Right kidney (tissue), 1 donor: ENCODE data around the gene PHETA1.
"Not testable (repeated sequence)": the region's sequence is repeated elsewhere in the genome, so short reads cannot be mapped to it uniquely, and the experiment has no call there.

ENCODE experiments used
- DNase-seq: peaks from one replicate; pipeline ENCODE4 v3.0.0-alpha.2; 2016

The PHETA1 gene

DNA sequence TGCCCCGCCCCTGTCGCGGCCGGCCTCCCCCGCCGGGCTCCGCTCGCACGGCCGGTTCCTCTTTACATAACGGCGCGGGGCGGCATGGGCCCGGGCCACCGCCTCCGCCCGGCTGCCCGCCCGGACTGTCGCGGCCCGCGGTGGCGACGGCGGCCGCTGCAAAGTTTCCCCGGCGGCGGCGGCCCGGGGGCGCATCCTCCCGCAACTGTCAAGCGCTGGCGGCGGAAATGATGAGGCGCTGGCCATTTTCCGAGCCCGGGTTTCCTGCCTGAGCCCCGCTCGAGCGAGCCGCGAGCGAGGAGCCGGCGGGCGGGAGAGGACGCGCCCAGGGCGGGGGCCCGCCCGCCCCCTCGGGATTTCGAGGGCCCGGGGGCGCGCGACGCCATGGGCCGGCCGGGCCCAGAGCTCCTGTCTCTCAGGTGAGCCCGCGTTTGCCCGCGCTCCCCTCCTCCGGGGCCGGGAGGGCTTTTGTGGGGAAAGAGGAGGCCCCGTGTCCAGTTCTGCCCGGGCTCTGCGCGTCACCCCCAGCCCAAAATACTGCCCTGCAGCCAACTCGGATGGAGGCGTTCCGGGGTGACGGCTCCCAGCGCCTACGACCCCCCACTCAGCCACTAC lies 37.1 kb upstream of the PHETA1 start, which contains the start of gene SH2B3:
SH2B3 (plus strand) TSS at position 65 of the 615 bp plus-strand sequence. CDS start 12,223 bp downstream, outside the sequence.
- DNase-seq, result peak; percentile 66

DNA sequence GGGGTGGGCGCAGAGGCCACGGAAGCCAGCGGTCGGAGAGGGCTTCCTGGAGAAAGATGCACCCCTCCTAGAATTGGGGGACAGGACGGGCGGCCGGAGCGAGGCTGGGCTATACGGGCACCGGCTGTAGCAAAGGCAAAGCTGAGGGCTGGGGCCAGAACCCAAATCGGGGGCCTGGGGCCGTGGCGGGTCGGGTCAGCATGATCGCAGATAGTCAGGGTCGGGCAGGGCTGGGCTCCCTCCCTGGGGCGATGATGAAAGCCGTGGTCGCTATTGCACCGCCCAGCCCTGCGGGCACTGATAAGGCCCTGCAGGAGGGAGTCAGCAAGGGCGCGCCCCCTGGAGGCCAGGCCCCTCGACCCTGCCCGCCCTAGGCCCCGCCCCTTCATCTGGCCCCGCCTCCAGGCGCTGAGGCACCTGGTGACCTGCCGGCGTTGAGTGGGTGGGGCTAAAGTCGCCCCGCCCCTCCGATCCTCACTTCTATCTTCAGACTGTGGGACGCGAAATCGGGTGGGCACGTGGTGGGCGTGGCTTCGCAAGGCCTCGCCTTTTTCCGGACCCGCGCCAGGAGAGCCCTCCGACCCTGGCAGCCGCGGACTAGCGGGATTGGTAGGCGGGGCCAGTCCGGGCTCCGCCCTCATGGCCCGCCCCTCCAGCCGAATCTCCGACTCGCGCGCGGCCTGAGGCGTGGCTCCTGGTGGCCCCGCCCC lies 36.4 kb upstream of the PHETA1 start:
- peak; percentile 87 for DNase-seq

DNA sequence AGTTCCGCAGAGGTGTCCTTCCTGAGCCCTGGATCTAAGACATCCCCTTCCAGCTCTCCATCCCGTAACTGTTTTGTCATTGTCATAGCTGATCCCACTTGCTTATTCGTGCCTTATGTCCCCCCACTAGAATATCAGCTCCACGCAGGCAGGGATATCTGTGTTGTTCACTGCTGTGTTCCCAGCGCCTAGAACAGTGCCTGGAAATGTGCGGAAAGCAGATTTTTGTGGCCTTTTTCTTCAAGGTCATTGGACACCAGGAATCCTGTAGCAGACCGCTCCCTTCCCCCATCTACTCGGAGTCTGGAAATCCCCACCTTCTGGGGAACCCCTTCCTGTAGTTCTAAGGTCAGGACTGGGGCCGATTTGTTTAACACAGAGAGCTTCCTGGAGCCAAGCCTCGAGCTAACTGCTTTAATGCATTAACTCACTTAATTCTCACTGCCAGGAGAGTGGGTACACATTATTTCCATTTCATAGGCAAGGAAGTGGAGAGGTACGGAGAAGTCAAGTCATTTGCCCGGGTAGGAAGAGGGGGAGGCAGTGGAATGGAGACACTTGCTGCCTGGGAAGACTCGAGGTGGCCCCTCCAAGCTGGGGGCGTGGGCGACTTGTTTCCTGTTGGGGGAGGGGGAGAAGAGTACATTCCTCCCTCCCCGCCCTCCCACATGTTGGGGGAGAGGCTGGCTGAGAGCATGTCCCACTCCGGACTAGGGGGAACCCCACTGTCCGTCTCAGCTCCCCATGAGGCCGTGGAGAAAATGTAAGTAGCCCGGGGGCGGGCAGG lies 35.7 kb upstream of the PHETA1 start:
- peak; percentile 54 for DNase-seq

DNA sequence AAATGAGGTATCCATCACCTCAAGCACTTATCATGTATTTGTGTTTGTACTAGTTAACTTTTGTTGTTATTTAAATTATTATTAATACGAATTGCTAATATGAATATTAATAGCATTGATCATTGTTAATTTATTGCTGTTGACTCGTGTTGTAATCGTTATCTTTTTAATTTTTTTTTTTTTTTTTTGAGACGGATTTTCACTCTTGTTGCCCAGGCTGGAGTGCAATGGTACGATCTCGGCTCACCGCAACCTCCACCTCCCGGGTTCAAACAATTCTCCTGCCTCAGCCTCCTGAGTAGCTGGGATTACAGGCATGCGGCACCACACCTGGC lies 33.6 kb upstream of the PHETA1 start:
- DNase-seq, result not testable (repeated sequence)

DNA sequence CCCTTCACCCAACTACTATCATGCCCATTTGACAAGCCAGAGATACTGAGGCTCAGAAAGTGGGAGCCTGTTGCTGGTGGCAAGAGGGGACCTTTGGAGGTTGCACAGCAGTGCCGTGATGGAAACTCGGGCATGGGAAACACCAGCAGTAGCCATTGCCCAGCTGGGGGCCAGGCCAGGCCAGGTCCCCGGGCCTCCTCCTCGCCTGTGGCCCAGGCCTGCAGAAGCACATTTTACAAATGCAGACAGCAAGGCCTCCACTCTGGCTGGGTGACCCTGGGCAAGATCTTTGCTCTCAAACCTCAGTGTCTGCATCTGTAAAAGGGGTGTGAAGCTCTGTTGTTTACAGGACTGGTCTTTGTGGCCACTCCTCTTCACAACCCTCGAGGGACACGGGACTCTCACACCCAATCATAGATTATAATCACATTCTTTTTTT lies 32.3 kb upstream of the PHETA1 start:
- DNase-seq, result no peak

DNA sequence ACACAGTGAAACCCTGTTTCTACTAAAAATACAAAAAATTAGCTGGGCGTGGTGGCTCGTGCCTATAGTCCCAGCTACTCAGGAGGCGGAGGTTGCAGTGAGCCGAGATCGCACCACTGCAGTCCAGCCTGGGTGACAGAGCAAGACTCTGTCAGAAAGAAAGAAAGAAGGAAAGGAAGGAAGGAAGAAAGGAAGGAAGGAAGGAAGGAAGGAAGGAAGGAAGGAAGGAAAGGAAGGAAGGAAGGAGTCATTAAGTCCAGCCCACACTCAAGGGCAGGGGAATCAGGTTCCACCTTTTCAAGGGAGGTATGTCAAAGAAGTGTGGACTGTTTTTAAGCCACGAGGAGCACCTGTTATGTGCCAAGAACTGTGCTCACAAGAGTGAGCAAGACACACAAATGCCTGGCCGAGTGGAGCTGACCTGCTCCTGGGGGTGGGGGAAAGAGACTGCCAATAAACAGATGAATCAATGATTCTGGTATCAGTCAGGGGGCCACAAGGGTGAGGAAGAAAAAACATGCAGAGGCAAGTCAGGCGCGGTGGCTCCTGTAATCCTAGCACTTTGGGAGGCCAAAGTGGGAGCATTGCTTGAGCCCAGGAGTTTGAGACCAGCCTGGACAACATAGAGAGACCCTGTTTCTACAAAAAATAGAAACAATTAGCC lies 31.0 kb upstream of the PHETA1 start:
- not testable (repeated sequence) for DNase-seq

DNA sequence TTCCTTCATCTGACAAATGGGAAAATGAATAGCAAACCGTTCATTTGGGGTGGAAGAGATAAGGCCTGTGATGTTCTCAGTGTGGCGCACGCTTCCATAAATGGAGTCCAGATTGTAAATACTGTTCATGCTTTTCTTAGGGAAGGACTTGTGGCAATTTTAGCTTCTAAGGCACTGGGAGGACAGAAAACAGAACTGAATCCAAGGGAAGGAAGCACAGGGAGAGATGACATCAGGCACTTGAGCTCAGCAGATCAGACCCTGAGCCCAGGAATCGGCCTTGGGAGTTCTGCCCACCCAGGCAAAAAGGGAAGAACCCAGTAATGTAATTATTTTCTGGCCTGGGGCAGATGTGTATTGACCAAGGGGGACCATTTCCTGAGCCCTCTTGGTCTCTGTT lies 29.6 kb upstream of the PHETA1 start:
- DNase-seq, result no peak

DNA sequence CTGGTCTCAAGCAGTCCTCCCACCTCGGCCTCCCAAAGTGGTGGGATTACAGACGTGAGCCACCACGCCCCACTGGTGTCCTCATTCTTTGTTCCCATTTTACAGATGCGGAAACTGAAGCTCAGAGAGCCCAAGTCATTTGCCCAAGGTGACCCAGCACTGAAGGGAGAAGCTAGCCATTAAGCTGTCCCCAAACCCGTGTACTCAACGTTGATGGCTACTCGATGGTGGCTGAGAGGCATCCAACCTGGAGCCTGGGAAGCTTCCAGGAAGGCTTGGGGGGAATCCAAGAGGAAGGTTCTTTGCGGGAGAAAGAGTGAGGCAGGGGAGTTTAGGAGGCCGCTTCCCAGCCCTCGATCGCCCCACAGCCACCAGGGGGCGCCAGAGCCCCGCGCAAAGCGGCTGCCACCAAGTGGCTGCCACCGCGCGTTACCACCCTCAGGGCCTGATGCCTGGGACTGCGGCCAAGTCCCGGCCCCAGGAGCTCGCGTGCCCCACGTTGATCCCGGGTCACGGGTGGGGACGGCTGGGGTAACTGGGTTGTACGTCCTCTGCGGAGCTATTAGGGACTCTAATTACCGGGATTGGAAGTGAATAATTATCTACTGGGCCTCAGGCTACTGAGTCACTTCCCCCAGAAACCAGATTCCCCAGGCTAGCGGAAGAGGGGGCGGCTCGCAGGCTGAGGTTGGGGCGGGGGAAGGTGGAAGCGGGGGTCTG lies 28.0 kb upstream of the PHETA1 start:
- peak; percentile 79 for DNase-seq

DNA sequence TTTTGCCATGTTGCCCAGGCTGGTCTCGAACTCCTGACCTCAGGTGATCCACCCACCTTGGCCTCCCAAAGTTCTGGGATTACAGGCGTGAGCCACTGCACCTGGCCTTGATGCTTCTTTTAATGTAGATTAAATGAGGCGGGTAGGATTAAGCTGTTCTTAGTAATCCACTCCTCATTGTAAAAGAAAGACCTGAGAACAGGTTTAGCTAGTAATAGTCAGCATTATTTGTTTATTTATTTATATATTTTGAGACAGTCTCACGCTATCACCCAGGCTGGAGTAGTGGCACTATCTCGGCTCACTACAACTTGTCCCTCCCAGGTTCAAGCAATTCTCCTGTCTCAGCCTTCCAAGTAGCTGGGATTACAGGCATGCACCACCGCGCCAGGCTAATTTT lies 27.4 kb upstream of the PHETA1 start:
- not testable (repeated sequence) for DNase-seq

DNA sequence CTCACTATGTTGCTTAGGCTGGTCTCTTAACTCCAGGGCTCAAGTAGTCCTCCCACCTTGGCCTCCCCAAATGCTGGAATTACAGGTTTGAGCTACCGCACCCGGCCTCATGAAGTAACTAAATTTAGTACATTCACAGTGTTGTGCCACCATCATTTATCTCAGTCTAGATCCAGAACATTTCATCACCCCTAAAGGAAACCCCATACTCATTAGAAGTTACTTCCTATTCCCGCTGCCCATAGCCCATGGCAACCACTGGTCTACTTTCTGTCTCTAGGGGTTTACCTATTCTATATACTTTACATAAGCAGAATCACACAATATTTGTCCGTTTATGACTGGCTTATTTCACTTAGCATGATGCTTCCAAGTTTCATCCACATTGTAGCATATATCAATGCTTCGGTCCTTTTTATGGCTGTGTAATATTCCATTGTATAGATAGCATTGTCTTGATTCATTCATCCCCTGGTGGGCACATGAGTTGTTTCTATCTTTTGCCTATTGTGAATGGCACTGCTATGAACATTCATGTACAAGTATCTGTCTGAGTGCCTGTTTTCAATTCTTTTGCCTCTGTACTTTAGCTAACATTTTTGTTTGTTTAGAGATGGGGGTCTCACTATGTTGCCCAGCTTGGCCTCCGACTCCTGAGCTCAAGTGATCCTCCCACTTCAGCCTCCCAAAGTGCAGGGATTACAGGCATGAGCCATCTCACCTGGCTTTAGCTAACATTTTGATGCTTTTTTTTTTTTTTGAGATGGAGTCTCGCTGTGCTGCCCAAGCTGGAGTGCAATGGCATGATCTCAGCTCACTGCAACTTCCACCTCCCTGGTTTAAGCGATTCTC lies 26.7 kb upstream of the PHETA1 start:
- DNase-seq, result no peak

DNA sequence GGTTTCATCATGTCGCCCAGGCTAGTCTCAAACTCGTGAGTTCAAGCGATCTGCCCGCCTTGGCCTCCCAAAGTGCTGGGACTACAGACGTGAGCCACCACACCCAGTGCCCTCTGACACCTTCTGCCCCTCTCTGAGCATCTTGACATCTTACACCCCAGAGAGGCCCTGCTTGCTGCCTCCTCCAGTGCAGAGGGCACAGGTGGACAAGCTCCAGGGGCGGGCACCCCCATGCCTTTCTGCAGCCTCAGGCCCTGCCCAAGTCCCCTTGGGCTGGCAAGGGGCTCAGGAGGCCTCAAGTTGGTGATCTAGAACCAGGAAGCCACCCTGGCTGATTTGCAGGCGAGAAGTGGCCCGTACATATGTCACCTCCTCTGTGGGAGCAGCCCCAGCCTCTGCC lies 25.6 kb upstream of the PHETA1 start:
- no peak for DNase-seq

DNA sequence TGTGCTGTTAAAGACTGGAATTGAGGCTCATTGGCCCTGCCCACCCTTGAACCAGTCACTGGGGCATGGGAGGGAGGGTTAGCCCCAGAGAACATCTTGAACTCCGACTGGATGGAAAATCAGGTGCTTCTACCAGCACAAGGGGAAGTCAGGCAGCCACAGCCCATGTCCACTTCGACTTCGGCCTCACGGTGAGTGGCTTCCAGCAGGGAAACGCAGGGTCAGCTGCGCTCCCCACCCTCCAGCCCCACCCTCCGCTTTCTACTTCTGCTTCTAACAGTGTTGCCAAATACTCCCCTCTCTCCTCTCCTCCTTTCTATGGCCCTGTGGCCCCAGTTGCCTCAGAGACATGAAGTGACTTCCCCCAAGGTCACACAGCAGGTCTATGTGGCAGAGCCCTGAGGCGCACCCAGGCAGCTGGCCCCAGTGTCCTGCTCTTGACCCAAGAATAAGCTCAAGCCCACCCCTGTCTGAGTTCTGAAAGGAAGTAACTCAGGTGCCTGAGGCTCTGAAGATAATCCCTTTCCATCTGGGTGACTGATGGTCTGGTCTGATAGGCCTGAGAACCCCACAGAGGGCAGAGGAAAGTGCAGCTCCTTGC lies 24.9 kb upstream of the PHETA1 start:
- no peak for DNase-seq

DNA sequence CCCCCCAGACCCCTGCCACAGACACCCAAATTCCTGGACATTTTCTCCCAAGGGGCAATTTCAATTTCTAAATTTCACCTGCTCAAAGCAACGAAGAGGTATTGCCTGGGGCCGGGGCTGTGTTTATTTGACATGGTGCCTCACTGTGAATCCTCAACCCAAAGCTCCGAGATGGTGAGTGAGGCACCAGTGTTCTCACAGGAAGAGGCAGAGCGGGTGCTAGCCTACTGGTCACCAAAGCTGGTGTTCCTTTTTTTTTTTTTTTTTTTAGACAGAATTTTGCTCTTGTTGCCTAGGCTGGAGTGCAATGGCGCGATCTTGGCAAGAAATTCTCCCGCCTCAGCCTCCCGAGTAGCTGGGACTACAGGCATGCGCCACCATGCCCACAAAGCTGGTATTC lies 22.0 kb upstream of the PHETA1 start:
- no peak for DNase-seq

DNA sequence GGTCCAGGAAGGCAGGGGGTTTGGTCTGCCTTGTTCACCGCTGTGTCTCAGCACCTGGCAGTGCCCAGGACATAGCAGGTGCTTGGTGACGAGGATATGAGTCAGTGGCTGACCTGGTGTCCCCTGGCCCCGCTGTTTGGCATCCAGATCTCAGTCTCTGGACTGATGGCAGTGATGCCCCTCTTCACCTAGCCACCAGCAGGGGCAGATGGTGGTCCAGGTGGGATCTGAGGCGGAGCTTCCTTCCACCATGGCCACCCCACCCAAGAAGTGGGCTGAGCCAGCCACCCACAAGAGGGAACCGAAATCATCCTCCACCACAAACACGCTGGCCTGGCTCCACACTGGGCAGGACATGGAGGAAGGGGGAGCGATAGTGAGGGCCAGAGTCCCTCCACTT lies 20.7 kb upstream of the PHETA1 start:
- DNase-seq, result no peak

DNA sequence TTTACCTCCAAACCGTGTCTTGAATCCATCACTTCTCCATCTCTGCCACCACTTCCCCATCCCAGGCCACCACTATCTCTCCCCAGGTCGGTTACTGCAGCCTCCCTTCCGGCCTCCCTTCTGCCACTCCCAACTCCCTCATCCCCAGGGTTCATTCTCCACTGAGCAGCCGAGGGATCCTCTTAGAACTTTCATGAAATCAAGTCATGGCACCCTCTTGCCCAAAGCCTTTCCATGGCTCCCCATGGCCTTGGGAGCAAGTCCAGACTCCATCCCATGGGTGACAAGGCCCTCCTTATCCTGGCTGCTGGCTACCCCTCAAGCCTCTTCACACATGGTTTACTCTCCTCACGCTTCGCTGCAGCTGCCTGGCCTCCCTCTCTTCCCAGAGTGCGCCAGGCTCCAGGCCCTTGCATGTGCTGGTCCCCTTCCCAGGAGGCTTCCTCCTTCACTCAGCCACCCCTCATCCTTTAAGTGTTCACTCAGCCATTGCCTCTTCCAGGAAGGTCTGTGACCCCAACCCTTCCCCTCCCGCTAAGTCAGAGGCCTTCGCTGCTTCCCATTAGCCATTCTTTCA lies 18.9 kb upstream of the PHETA1 start:
- no peak for DNase-seq

DNA sequence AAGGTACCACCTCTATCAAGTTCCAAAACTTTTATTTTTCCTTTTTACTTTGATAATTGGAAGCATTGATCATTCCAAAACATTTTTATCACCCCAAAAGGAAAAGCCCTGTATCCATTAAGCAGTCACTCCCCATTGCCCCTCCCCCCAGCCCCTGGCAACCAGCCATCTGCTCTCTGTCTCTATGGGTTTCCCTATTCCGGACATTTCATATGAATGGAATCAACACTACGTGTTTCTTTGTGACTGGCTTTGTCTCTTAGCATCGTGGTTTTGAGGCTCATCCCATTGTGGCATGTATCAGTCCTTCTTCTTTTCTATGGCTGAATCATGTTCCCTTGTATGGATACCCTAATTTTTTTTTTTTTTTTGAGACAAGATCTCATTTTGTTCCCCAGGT lies 18.0 kb upstream of the PHETA1 start:
- no peak for DNase-seq

DNA sequence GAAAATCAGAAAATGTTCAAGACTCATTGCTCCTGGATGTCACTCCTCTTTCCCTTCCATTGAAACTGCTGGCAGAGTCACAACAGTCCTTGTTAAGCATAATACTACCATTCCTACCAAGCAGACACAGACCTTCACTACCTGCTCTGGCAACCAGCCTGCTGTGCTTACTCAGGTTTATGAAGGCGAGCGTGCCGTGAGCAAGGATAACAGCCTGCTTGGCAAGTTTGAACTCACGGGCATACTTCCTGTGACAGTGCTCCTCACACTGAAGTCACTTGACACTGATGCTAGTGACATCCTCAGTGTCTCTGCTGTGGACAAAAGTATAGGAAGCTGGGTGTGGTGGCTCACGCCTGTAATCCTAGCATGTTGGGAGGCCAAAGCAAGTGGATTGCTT lies 15.7 kb upstream of the PHETA1 start:
- no peak for DNase-seq

DNA sequence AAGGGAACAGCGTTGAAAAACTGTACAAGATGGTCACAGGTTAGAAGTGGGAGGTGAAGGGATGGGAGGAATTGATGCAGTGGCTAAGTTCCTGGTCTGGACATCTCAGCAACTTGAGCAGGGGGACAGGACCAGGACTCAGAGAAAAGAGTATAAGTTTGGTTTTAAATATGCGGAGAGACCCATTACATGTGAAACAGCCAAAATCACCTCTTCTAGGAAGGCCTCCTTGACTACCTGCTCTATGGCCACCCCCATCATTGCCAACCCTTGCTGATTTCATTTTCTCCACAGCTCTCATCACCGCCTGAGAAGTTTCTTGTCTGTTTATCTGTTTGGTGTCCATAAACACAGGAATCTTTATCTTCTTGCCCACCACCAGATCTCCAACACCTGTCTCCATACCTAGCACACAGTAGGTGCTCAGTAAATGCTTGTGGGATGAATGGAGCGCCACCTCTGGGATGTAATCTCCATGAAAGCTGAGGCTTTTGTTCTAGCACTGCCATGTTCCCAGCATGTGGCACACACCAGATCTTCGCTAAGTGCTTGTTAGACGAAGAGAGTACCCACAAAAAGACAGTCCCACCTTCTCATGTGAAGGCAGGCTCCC lies 11.2 kb upstream of the PHETA1 start:
- no peak for DNase-seq

DNA sequence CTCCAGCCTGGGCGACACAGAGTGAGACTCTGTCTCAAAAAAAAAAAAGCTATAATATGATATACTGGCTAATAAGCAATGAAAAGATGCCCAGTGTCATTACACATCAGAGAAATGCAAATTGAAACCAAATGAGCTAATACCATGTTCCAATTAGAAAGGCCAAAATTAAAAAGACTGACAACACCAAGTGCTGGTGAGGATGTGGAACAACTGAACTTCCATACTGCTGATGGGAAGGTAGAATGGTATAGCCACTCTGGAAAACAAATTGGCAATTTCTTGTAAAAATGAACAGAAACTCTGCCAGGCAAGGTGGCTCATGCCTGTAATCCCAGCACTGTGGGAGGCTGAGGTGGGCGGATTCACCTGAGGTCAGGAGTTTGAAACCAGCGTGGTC lies 8.5 kb upstream of the PHETA1 start:
- no peak for DNase-seq

DNA sequence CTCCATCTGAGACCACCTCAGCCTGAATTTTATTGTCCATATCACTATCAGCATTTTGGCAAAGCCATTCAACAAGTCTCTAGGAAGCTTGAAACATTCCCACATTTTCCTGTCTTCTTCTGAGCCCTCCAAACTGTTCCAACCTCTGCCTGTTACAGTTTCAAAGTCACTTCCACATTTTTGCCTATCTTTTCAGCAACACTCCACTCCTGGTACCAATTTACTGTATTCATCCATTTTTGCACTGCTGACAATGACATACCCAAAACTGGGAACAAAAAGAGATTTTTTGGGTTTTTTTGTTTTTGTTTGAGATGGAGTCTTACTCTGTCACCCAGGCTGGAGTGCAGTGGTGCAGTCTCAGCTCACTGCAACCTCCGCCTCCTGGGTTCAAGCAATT lies 4.3 kb upstream of the PHETA1 start:
- DNase-seq, result not testable (repeated sequence)
